Astrocyte (in vitro differentiated cells and primary cell): Measurements from ENCODE around the gene ISCU. TPM values are rescaled to one million over a fixed set of nuclear protein-coding genes. Genes with fewer than 3 reads are reported as not detected.
A peak's percentile ranks its signal among the peaks of the same experiment; 100 is the strongest.

Experiments used
- DNase-seq: peaks from one replicate; pipeline ENCODE4 v3.0.0-alpha.2; 2010; ENCODE audit warnings: low read depth
- FAIRE-seq: peaks from 2 replicates; lab custom pipeline; 2011; peaks lifted over from hg19 to GRCh38; lab: Jason Lieb, UNC
- H2AFZ ChIP-seq: 2 replicates; pipeline ENCODE4 v1.6.0; 2012; ENCODE audit warnings: low read depth, low read length, inconsistent platforms
- H3K27ac ChIP-seq: 2 replicates; pipeline ENCODE4 v1.5.1; 2011; ENCODE audit warnings: low read depth, low read length, inconsistent platforms
- H3K27me3 ChIP-seq: 2 replicates; pipeline ENCODE4 v1.6.0; 2011; ENCODE audit warnings: low read length, inconsistent platforms; ENCODE audit not compliant: insufficient read depth
- H3K36me3 ChIP-seq: 2 replicates; pipeline ENCODE4 v1.5.1; 2011; ENCODE audit warnings: low read length, inconsistent platforms; ENCODE audit not compliant: insufficient read depth
- H3K4me1 ChIP-seq: 2 replicates; pipeline ENCODE4 v1.5.1; 2011; ENCODE audit warnings: low read length, inconsistent platforms; ENCODE audit not compliant: insufficient read depth
- H3K4me2 ChIP-seq: 2 replicates; pipeline ENCODE4 v1.6.0; 2012; ENCODE audit warnings: low read length, inconsistent platforms
- H3K4me3 ChIP-seq: 2 replicates; pipeline ENCODE4 v1.5.1; 2011; ENCODE audit warnings: low read depth, mild to moderate bottlenecking, low read length, inconsistent platforms; ENCODE audit not compliant: insufficient read depth
- H3K79me2 ChIP-seq: 2 replicates; pipeline ENCODE4 v1.6.0; 2012; ENCODE audit warnings: mild to moderate bottlenecking, low read length, inconsistent platforms; ENCODE audit not compliant: insufficient read depth
- H3K9ac ChIP-seq: 2 replicates; pipeline ENCODE4 v1.6.0; 2012; ENCODE audit warnings: mild to moderate bottlenecking, low read length, inconsistent platforms
- H3K9me3 ChIP-seq: 2 replicates; pipeline ENCODE4 v1.5.1; 2012; ENCODE audit warnings: low read depth, mild to moderate bottlenecking, low read length, inconsistent platforms; ENCODE audit not compliant: insufficient read depth
- H4K20me1 ChIP-seq: 2 replicates; pipeline ENCODE4 v1.6.0; 2012; ENCODE audit warnings: low read length, inconsistent platforms; ENCODE audit not compliant: insufficient read depth
- H3K27ac Mint-ChIP-seq: one replicate; pipeline ENCODE4 v1.8.0; 2021; ENCODE audit warnings: mild to moderate bottlenecking, mixed read lengths; ENCODE audit not compliant: unreplicated experiment
- H3K27me3 Mint-ChIP-seq: one replicate; pipeline ENCODE4 v1.8.0; 2021; ENCODE audit warnings: low read depth, mixed read lengths; ENCODE audit not compliant: unreplicated experiment
- H3K36me3 Mint-ChIP-seq: one replicate; pipeline ENCODE4 v1.8.0; 2021; ENCODE audit warnings: low read depth, mixed read lengths; ENCODE audit not compliant: unreplicated experiment
- H3K4me1 Mint-ChIP-seq: one replicate; pipeline ENCODE4 v1.8.0; 2021; ENCODE audit warnings: low read depth, mixed read lengths; ENCODE audit not compliant: unreplicated experiment
- H3K4me3 Mint-ChIP-seq: one replicate; pipeline ENCODE4 v1.8.0; 2021; ENCODE audit warnings: mild to moderate bottlenecking, moderate library complexity, mixed read lengths; ENCODE audit not compliant: unreplicated experiment
- H3K9me3 Mint-ChIP-seq: one replicate; pipeline ENCODE4 v1.8.0; 2021; ENCODE audit warnings: mild to moderate bottlenecking, mixed read lengths; ENCODE audit not compliant: unreplicated experiment
- EZH2 ChIP-seq: IDR thresholded peaks from 2 replicates; pipeline ENCODE4 v1.6.1; 2012; ENCODE audit warnings: mild to moderate bottlenecking, low read length, inconsistent platforms; ENCODE audit not compliant: insufficient read depth
- total RNA-seq: library from RNA; stranded (reverse); gene quantifications from 2 replicates; pipeline ENCODE4 v1.2.1, GENCODE V29; 2021
- TF ChIP-seq, protein P1 (sequence below): IDR thresholded peaks from 2 replicates; pipeline ENCODE4 v1.5.1; 2011; ENCODE audit warnings: low read depth, mild to moderate bottlenecking, inconsistent platforms, low read length, moderate library complexity; ENCODE audit not compliant: insufficient read depth

The ISCU gene
- total RNA-seq, 1 donor from 2014 or later = 124 TPM

DNA sequence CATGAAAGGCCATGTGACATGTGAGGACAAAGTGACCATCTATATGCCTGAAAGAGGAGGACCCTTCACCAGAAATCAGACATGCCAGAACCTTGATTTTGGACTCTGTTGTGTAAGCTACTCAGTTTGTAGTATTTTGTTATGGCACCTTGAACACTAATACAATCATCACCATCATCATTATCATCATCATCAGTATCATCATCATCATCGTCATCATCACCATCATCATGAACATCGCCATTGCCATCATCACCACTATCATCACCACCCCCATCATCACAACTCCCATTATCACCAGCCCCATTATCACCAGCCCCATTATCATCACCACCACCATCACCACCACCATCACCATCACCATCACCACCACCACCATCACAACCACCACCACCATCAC, 15.9 kb downstream of the ISCU start:
- no peak overlapping the region for H2AFZ ChIP-seq
- H3K27ac Mint-ChIP-seq = no peak overlapping the region
- no peaks in the 10 kb centered on the region for H3K9me3 ChIP-seq
- H3K4me3 Mint-ChIP-seq = no peak overlapping the region
- TF ChIP-seq, protein P1, sequence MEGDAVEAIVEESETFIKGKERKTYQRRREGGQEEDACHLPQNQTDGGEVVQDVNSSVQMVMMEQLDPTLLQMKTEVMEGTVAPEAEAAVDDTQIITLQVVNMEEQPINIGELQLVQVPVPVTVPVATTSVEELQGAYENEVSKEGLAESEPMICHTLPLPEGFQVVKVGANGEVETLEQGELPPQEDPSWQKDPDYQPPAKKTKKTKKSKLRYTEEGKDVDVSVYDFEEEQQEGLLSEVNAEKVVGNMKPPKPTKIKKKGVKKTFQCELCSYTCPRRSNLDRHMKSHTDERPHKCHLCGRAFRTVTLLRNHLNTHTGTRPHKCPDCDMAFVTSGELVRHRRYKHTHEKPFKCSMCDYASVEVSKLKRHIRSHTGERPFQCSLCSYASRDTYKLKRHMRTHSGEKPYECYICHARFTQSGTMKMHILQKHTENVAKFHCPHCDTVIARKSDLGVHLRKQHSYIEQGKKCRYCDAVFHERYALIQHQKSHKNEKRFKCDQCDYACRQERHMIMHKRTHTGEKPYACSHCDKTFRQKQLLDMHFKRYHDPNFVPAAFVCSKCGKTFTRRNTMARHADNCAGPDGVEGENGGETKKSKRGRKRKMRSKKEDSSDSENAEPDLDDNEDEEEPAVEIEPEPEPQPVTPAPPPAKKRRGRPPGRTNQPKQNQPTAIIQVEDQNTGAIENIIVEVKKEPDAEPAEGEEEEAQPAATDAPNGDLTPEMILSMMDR = no peak
- no peak for TF ChIP-seq EZH2
- no peak overlapping the region for H3K4me2 ChIP-seq
- H3K27ac ChIP-seq = no peak overlapping the region
- no peak overlapping the region for H3K4me3 ChIP-seq
- no peaks in the 10 kb centered on the region for H3K79me2 ChIP-seq
- no peaks in the 10 kb centered on the region for H3K27me3 Mint-ChIP-seq
- H4K20me1 ChIP-seq = no peaks in the 10 kb centered on the region
- H3K9ac ChIP-seq = no peak overlapping the region
- H3K36me3 Mint-ChIP-seq = peaks cover 2% of the 10 kb centered on the region
- H3K4me1 ChIP-seq = peaks cover 5% of the 10 kb centered on the region
- no peak for FAIRE-seq
- H3K4me1 Mint-ChIP-seq = peaks cover 31% of the 10 kb centered on the region
- no peaks in the 10 kb centered on the region for H3K27me3 ChIP-seq
- H3K9me3 Mint-ChIP-seq = peaks cover 6% of the 10 kb centered on the region
- no peak for DNase-seq
- no peaks in the 10 kb centered on the region for H3K36me3 ChIP-seq

DNA sequence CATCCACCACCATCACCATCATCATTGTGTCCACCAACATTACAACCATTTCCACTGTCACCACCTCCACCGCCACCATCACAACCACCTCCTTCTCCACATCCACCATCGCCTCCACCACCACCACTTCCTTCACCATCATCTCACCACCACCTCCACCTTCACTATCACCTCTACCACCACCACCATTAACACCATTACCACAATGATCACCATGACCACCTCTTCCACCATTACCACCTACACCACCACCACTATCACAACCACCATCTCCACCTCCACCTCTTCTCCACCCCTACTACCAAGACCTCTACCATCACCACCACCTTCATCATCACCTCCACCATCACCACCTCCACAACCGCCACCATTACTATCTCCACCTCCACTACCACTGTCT, 16.4 kb downstream of the ISCU start:
- no peak overlapping the region for H3K27ac ChIP-seq
- H4K20me1 ChIP-seq = no peaks in the 10 kb centered on the region
- no peak overlapping the region for H3K4me3 Mint-ChIP-seq
- H3K79me2 ChIP-seq = no peaks in the 10 kb centered on the region
- DNase-seq (no peak), FAIRE-seq (no peak)
- peaks cover 6% of the 10 kb centered on the region for H3K9me3 Mint-ChIP-seq
- H3K27me3 ChIP-seq = no peaks in the 10 kb centered on the region
- H3K27me3 Mint-ChIP-seq = no peaks in the 10 kb centered on the region
- no peak overlapping the region for H3K4me2 ChIP-seq
- TF ChIP-seq, protein P1 = no peak
- TF ChIP-seq EZH2 = no peak
- H3K36me3 ChIP-seq = no peaks in the 10 kb centered on the region
- H3K4me1 Mint-ChIP-seq = peaks cover 35% of the 10 kb centered on the region
- H3K9ac ChIP-seq = no peak overlapping the region
- H3K36me3 Mint-ChIP-seq = peaks cover 2% of the 10 kb centered on the region
- no peak overlapping the region for H2AFZ ChIP-seq
- no peaks in the 10 kb centered on the region for H3K9me3 ChIP-seq
- H3K27ac Mint-ChIP-seq = no peak overlapping the region
- H3K4me1 ChIP-seq = peaks cover 5% of the 10 kb centered on the region
- H3K4me3 ChIP-seq = no peak overlapping the region

DNA sequence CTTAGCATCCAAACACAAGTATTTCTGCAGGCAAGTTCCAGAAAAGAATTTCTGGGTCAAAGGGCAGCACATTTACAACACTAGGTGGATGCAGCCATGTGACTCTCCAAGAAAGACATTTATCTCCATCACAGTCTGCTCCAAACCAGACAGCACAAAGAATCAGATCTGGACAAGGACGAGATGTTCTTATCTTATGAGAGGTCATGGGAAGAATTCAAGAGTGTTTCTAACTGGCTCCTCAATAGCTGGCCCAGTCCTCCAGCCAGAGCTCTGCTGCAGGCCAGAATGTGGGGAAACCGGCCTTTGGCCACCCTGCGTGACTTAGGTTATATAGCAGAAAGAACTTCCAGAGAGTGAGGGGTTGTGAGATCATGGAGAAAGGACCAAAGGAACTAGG, 18.1 kb downstream of the ISCU start:
- no peaks in the 10 kb centered on the region for H3K36me3 ChIP-seq
- H3K27me3 ChIP-seq = no peaks in the 10 kb centered on the region
- Mint-ChIP-seq H3K27ac (peak overlapping the region; percentile 1), H3K4me1 (peaks cover 37% of the 10 kb centered on the region), H3K36me3 (no peaks in the 10 kb centered on the region), H3K4me3 (no peak overlapping the region), H3K27me3 (no peaks in the 10 kb centered on the region), H3K9me3 (peaks cover 3% of the 10 kb centered on the region)
- H3K4me2 ChIP-seq = no peak overlapping the region
- TF ChIP-seq, protein P1 = no peak
- TF ChIP-seq EZH2 = no peak
- H3K9me3 ChIP-seq = no peaks in the 10 kb centered on the region
- H3K79me2 ChIP-seq = no peaks in the 10 kb centered on the region
- FAIRE-seq (no peak), DNase-seq (no peak)
- H3K9ac ChIP-seq = no peak overlapping the region
- H3K4me3 ChIP-seq = no peak overlapping the region
- H2AFZ ChIP-seq = no peak overlapping the region
- H3K4me1 ChIP-seq = peaks cover 5% of the 10 kb centered on the region
- H3K27ac ChIP-seq = no peak overlapping the region
- no peaks in the 10 kb centered on the region for H4K20me1 ChIP-seq
